Middle frontal gyrus (tissue), 1 donor: ENCODE measurements around the gene ALPI.
"Not testable (repeated sequence)": the region's sequence is repeated elsewhere in the genome, so short reads cannot be mapped to it uniquely, and the experiment has no call there.

Source experiments
- DNase-seq: peaks from one replicate; pipeline ENCODE4 v3.0.0-alpha.2; 2015; ENCODE audit warnings: low spot score; ENCODE audit errors: extremely low spot score

ALPI gene

GRCh38 chr2:232455426-232456255 is at the start of gene ALPI:
ALPI (plus strand) TSS chr2:232456153; CDS start chr2:232456200, 47 bp downstream.
- no peak for DNase-seq

DNA sequence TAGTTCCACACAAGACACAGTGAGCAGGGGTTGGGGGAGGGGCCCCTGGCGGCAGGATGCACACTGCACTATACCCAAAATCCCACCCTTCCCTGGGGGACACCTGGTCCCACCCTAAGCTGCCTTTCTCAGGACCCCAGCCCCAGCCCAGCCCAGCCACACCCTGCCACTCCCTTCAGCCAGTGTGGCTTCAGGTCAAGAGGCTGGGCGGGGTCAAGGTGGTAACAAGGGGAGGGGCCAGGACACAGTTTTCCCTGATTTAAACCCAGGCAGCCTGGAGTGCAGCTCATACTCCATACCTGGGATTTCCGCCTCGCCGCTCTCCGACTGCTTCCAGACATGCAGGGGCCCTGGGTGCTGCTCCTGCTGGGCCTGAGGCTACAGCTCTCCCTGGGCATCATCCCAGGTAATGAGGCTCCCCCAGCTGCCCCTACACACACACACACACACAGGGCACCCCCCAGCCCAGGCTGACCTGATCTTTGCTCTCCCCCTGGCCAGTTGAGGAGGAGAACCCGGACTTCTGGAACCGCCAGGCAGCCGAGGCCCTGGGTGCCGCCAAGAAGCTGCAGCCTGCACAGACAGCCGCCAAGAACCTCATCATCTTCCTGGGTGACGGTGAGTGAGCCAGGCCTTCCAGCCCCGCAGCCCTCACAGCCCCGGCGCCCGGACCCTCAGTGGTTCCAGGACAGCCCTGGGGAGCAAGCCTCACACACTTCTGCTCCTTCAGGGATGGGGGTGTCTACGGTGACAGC is 49.2 kb upstream of the ALPI start, which contains the start of gene ALPG:
ALPG (plus strand) TSS at position 289 of the 755 bp plus-strand sequence; CDS start at position 340, 51 bp downstream.
- no peak for DNase-seq

DNA sequence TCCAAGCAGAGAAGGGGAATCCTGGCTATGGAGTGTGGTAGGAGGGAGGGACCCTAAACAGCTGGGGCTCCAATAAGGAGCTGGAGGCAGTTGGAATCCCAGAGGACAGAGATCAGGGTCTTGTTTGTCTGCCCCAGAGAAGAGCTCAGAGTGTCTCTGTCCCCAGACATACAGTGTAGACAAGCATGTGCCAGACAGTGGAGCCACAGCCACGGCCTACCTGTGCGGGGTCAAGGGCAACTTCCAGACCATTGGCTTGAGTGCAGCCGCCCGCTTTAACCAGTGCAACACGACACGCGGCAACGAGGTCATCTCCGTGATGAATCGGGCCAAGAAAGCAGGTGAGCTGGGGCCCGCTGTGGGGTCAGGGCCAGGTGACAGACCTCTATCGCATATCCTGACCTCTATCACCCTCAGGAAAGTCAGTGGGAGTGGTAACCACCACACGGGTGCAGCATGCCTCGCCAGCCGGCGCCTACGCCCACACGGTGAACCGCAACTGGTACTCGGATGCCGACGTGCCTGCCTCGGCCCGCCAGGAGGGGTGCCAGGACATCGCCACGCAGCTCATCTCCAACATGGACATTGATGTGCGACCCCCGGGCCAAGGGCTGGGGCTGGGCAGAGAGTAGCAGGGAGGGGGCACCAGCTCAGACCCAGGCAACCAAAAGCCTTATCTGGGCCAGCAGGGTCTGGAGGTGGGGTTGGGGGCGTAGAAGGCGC is 48.4 kb upstream of the ALPI start:
- DNase-seq = not testable (repeated sequence)

DNA sequence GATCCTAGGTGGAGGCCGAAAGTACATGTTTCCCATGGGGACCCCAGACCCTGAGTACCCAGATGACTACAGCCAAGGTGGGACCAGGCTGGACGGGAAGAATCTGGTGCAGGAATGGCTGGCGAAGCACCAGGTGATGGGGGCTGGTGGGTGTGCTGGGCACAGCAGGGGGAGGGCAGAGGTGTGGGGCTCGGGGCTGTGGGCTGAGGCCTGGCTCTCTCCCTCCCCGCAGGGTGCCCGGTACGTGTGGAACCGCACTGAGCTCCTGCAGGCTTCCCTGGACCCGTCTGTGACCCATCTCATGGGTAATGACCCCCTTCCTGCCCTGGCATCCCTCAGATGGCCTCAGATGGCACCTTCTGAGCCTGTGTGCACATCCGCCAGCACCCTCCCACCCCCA is 47.7 kb upstream of the ALPI start:
- DNase-seq = not testable (repeated sequence)

DNA sequence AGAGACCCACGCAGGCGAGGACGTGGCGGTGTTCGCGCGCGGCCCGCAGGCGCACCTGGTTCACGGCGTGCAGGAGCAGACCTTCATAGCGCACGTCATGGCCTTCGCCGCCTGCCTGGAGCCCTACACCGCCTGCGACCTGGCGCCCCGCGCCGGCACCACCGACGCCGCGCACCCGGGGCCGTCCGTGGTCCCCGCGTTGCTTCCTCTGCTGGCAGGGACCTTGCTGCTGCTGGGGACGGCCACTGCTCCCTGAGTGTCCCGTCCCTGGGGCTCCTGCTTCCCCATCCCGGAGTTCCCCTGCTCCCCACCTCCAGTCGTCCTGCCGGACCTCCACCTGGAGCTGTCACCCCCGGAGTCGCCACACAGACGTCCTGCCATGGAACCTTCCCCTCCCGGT is 46.3 kb upstream of the ALPI start:
- DNase-seq = not testable (repeated sequence)

- no peak for DNase-seq
Observed at GRCh38 chr2:232410238-232410900, 45.6 kb upstream of the ALPI start.

DNA sequence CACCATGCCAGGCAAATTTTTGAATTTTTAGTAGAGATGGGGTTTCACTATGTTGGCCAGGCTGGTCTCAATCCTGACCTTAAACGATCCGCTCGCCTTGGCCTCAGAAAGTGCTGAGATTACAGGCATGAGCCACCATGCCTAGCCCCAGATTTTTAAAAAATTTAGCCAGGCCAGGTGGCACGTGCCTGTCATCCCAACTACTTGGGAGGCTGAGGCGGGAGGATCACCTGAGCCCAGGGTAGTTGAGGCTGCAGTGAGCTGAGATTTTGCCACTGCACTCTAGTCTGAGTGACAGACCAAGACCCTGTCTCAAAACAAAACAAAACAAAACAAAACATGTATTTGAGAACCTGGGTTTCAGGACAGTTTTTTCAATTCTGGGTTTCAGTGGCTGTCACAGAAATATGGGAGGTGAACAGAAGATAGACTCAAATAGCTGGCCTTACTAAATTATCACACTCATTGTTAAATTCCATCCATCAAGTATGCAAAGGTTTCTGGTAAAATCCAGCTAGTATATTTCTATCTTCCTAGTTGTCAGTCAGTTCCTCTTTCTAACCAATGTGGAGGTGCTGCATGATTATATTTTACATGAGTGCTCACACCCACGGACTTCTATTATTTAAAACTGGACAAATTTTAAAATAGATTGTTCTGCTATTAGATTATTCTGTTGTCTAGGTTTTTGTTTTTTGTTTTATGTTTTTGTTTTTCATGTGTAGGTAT is 43.9 kb upstream of the ALPI start:
- DNase-seq = no peak

DNA sequence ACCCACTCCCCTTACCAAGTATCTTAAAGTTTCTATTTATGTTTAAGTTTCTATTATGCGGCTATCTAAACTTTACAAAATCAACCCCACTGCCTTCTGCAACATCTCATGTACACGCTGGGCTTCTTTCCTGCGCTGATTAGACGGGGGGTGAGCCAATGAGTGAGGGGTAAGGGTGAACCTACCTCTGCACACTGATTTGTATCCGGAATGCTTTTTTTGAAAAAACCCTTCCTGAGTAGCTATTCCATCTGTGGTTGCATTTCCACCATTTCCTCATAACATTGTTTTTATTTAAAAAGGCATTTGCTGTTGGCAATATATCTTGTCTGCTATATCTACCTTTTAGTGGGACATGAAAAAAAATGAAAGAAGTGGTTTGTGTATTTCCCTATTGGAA is 43.0 kb upstream of the ALPI start:
- DNase-seq = no peak

DNA sequence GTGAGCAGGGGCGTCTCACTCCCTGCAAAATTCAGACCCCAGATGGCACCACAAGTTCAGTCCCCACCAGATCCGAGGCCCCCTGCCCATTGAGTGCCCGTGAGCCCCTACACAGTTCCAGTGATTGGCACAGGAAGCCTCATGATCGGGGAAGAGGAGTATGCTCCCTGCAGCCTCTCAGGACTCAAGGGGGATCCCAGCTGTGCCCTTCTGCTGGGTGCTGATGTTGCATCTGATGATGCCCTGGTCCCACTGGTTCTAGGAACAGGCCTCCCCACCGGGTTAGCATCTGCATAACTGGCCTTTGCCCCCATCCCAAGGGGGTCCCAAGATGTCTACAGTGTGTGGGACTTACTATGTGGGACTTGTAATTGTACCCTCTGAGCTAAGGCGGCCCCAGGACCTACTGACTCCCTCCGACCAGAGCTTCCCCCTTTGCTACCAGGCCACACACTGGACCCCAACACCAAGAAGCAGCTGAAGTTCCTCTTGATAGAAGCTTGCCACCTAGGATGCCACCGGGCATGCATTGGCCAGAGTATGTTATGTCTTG is 40.7 kb upstream of the ALPI start:
- DNase-seq = no peak

- no peak for DNase-seq
Observed at GRCh38 chr2:232415736-232416520, 40.0 kb upstream of the ALPI start.

GRCh38 chr2:232416521-232417470 is 39.2 kb upstream of the ALPI start:
- DNase-seq = no peak

DNA sequence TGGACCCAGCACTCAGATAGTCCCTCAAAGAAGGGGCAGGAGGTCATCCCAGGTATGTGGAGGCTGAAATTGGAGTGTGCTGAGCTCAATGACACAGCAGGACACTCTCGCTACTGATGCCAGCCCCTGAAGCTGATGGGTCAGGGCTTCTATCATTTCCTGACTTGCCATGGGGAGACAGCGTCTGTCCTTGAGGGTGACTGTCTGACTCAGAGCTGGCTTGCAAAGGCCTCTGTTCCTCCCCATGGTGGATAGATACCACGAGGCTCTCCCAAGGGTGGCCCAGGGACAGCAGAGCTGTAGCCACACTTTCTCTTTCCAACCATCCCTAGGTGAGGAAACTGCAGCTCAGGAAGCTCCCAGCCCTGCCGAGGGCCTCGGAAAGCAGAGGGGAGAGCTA is 38.5 kb upstream of the ALPI start:
- DNase-seq = no peak

- no peak for DNase-seq
Observed at GRCh38 chr2:232418056-232418455, 37.9 kb upstream of the ALPI start.

GRCh38 chr2:232418466-232419244 is 37.3 kb upstream of the ALPI start:
- DNase-seq = no peak

DNA sequence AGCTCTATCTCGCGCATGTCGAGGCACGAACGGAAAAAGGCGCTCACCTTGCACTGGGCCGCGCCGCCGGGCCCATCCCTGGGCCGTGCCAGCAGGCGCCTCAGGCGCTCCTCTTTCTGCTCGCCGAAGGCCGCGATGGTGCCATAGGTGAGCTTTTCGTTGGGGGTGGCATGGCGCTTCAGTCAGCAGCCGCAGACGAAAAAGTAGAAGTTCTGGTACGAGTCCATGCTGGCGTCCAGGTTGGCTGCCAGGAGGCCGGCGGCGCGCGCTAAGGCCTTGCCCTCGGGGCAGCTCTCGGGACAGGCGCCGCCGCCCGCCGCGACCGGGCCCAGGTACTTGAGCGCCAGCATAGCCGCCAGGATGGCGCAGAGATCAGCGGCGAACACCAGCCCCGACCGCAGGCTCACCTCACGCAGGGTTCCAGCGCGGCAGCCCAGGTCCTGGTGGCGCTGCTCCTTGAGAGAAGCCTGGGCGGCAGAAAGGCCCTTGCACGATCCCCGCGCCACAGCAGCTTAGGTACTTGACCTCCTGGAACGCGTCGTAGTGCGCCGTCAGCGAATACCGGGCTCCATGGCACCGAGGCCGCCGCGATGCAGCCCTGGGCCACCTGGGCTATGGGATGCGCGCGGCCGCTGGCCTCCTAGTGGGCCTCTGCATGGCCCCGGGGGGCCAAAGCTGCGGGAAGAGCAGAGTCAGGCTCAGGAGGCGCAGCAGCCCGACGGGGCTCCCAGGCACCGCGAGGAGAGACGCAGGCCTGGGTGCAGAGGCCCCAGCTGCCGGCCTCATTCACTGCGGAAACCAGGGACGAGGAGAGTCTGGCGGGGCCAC is 36.5 kb upstream of the ALPI start:
- DNase-seq = no peak

DNA sequence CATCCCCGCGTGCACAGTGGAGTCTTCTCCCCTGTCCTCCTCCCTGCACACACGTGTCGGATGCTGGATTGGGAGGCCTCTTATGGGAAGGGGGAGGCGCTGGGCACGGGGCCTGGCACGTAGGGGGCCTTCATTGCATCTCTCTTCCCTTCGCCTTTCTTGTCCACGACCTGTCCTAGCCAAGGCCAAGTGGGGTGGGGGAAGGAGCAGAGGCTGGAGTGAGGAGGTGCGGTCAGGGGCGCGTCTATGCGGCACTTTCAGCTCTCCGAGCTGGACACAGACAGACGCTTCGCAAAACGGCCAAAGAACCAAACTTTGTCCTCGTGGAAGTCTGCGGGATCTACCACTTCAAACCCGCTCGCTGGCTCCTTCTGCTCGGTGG is 35.9 kb upstream of the ALPI start:
- no peak for DNase-seq
